Parathyroid adenoma (tissue), 2 donors: ENCODE results near the gene GRAMD1A.

ENCODE experiments used
- H2AFZ ChIP-seq: fragments of 300-600 bp; sonication (generic); one replicate; pipeline ENCODE4 v1.7.0; 2017; ENCODE audit warnings: antibody characterized with exemption, mild to moderate bottlenecking
- H3K27ac ChIP-seq: fragments of 300-600 bp; sonication (generic); one replicate; pipeline ENCODE4 v1.7.0; 2017
- H3K27me3 ChIP-seq: fragments of 300-600 bp; sonication (generic); one replicate; pipeline ENCODE4 v1.7.0; 2017; ENCODE audit warnings: low read length; ENCODE audit not compliant: control insufficient read depth, insufficient read depth
- H3K36me3 ChIP-seq: fragments of 300-600 bp; sonication (generic); one replicate; pipeline ENCODE4 v1.7.0; 2017; ENCODE audit warnings: low read length; ENCODE audit not compliant: control insufficient read depth, insufficient read depth
- H3K4me1 ChIP-seq: fragments of 300-600 bp; sonication (generic); one replicate; pipeline ENCODE4 v1.7.0; 2017; ENCODE audit warnings: control low read depth
- H3K4me2 ChIP-seq: fragments of 300-600 bp; sonication (generic); one replicate; pipeline ENCODE4 v1.7.0; 2017; ENCODE audit warnings: low read length
- H3K4me3 ChIP-seq: fragments of 300-600 bp; sonication (generic); one replicate; pipeline ENCODE4 v1.7.0; 2017; ENCODE audit warnings: low read depth, low read length
- H3K79me2 ChIP-seq: fragments of 300-600 bp; sonication (generic); one replicate; pipeline ENCODE4 v1.7.0; 2017; ENCODE audit warnings: control low read depth
- H3K9ac ChIP-seq: fragments of 300-600 bp; sonication (generic); one replicate; pipeline ENCODE4 v1.7.0; 2017; ENCODE audit warnings: mild to moderate bottlenecking
- H3K9me3 ChIP-seq: fragments of 300-600 bp; sonication (generic); one replicate; pipeline ENCODE4 v1.7.0; 2017; ENCODE audit warnings: low read length; ENCODE audit not compliant: control insufficient read depth
- TF ChIP-seq, protein P1 (sequence below): fragments of 300-600 bp; sonication (generic); IDR thresholded peaks from one replicate; pipeline ENCODE4 v1.7.0; 2017; ENCODE audit warnings: antibody characterized with exemption, mild to moderate bottlenecking
- donor health status: primary hyperparathyroidism.

GRAMD1A gene

GRCh38 chr19:35052599-35053190 is 52.6 kb downstream of the GRAMD1A start:
- Histone ChIP-seq H3K4me2 (no peak overlapping the region), H3K27ac (no peak overlapping the region), H3K79me2 (no peaks in the 10 kb centered on the region), H3K36me3 (no peaks in the 10 kb centered on the region), H3K27me3 (no peaks in the 10 kb centered on the region), H3K4me3 (no peak overlapping the region), H3K9ac (no peak overlapping the region), H3K4me1 (no peaks in the 10 kb centered on the region), H2AFZ (no peak overlapping the region), H3K9me3 (no peaks in the 10 kb centered on the region)
- TF ChIP-seq, protein P1, sequence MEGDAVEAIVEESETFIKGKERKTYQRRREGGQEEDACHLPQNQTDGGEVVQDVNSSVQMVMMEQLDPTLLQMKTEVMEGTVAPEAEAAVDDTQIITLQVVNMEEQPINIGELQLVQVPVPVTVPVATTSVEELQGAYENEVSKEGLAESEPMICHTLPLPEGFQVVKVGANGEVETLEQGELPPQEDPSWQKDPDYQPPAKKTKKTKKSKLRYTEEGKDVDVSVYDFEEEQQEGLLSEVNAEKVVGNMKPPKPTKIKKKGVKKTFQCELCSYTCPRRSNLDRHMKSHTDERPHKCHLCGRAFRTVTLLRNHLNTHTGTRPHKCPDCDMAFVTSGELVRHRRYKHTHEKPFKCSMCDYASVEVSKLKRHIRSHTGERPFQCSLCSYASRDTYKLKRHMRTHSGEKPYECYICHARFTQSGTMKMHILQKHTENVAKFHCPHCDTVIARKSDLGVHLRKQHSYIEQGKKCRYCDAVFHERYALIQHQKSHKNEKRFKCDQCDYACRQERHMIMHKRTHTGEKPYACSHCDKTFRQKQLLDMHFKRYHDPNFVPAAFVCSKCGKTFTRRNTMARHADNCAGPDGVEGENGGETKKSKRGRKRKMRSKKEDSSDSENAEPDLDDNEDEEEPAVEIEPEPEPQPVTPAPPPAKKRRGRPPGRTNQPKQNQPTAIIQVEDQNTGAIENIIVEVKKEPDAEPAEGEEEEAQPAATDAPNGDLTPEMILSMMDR = no peak

GRCh38 chr19:35053667-35054293 is 53.7 kb downstream of the GRAMD1A start:
- Histone ChIP-seq H3K79me2 (no peaks in the 10 kb centered on the region), H3K4me2 (no peak overlapping the region), H3K4me1 (no peaks in the 10 kb centered on the region), H2AFZ (no peak overlapping the region), H3K27ac (no peak overlapping the region), H3K36me3 (no peaks in the 10 kb centered on the region), H3K9ac (no peak overlapping the region), H3K9me3 (no peaks in the 10 kb centered on the region), H3K27me3 (no peaks in the 10 kb centered on the region), H3K4me3 (no peak overlapping the region)
- TF ChIP-seq, protein P1 = no peak

GRCh38 chr19:35054626-35055025 is 54.5 kb downstream of the GRAMD1A start:
- Histone ChIP-seq H3K4me1 (no peaks in the 10 kb centered on the region), H3K36me3 (no peaks in the 10 kb centered on the region), H3K79me2 (no peaks in the 10 kb centered on the region), H3K27me3 (no peaks in the 10 kb centered on the region), H3K27ac (no peak overlapping the region), H3K4me3 (no peak overlapping the region), H3K9me3 (no peaks in the 10 kb centered on the region), H3K4me2 (no peak overlapping the region), H2AFZ (no peak overlapping the region), H3K9ac (no peak overlapping the region)
- TF ChIP-seq, protein P1 = no peak

GRCh38 chr19:35055715-35056179 is 55.6 kb downstream of the GRAMD1A start:
- Histone ChIP-seq H3K4me1 (no peaks in the 10 kb centered on the region), H2AFZ (no peak overlapping the region), H3K27ac (no peak overlapping the region), H3K27me3 (no peaks in the 10 kb centered on the region), H3K4me3 (no peak overlapping the region), H3K9me3 (no peaks in the 10 kb centered on the region), H3K79me2 (no peaks in the 10 kb centered on the region), H3K36me3 (no peaks in the 10 kb centered on the region), H3K4me2 (no peak overlapping the region), H3K9ac (no peak overlapping the region)
- TF ChIP-seq, protein P1 = peak; percentile 43
